ENCODE measurements around the gene NR1D1.

GRCh38 chr17:40122999-40123810 lies 22.8 kb upstream of the NR1D1 start:
- TF ChIP-seq, protein P1, sequence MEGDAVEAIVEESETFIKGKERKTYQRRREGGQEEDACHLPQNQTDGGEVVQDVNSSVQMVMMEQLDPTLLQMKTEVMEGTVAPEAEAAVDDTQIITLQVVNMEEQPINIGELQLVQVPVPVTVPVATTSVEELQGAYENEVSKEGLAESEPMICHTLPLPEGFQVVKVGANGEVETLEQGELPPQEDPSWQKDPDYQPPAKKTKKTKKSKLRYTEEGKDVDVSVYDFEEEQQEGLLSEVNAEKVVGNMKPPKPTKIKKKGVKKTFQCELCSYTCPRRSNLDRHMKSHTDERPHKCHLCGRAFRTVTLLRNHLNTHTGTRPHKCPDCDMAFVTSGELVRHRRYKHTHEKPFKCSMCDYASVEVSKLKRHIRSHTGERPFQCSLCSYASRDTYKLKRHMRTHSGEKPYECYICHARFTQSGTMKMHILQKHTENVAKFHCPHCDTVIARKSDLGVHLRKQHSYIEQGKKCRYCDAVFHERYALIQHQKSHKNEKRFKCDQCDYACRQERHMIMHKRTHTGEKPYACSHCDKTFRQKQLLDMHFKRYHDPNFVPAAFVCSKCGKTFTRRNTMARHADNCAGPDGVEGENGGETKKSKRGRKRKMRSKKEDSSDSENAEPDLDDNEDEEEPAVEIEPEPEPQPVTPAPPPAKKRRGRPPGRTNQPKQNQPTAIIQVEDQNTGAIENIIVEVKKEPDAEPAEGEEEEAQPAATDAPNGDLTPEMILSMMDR (IDR thresholded peaks at IDR 0.05) = no peak; the same call in 1 of the 2 replicates
- peak; percentile 13; the same call in 1 of the 2 replicates for TF ChIP-seq POLR2AphosphoS5 (IDR thresholded peaks at IDR 0.05; ENCODE audit: low read depth, low read length)
